Measurements from ENCODE around the gene CD44. TPM values are rescaled to one million over a fixed set of nuclear protein-coding genes. Genes with fewer than 3 reads are reported as not detected.
A peak's percentile ranks its signal among the peaks of the same experiment; 100 is the strongest.

Gene CD44
- polyA plus RNA-seq, 3 donors from 2014 or later, result 213 to 247 (median 216) TPM

DNA sequence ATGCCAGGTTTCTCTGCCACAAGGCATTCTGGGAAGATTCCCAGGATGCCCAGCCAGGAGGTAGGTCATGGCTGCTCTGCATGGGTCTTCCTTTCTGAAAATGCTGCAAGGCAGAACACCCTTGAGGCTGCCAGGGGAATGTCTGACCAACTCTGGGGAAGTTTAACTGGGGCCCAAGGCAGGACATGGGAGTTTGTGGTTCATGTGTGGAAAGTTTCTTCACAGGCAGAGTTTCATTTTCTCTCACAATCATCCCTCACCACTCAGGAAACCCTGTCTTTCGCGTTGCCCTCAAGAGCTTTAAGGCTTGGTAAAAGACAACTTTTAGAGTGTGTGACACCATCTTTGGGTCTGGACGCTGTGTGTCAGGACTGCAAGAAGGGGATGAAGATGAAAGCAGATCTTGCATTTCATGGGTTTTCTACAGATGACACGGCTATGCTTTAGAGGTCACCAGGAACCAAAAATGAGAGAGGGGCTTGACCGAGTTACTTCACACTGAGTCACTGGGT is 133.5 kb downstream of the CD44 start:
- peak overlapping the region; percentile 36 to 78 (median 62) for H3K4me3 Mint-ChIP-seq
- peaks cover 3 to 23% (median 16%) of the 10 kb centered on the region in 3 donors for H3K27me3 Mint-ChIP-seq (ENCODE audit: low read depth in 3 of 3)
- peak; percentile 72 to 83 (median 82) for DNase-seq
- peaks cover 20 to 56% of the 10 kb centered on the region in 2 donors for H3K4me1 Mint-ChIP-seq
- no peaks in the 10 kb centered on the region for H3K36me3 Mint-ChIP-seq
- H3K9me3 Mint-ChIP-seq, result no peaks in the 10 kb centered on the region
- H3K27ac Mint-ChIP-seq, result peak overlapping the region; percentile 39 to 95 (median 90)

DNA sequence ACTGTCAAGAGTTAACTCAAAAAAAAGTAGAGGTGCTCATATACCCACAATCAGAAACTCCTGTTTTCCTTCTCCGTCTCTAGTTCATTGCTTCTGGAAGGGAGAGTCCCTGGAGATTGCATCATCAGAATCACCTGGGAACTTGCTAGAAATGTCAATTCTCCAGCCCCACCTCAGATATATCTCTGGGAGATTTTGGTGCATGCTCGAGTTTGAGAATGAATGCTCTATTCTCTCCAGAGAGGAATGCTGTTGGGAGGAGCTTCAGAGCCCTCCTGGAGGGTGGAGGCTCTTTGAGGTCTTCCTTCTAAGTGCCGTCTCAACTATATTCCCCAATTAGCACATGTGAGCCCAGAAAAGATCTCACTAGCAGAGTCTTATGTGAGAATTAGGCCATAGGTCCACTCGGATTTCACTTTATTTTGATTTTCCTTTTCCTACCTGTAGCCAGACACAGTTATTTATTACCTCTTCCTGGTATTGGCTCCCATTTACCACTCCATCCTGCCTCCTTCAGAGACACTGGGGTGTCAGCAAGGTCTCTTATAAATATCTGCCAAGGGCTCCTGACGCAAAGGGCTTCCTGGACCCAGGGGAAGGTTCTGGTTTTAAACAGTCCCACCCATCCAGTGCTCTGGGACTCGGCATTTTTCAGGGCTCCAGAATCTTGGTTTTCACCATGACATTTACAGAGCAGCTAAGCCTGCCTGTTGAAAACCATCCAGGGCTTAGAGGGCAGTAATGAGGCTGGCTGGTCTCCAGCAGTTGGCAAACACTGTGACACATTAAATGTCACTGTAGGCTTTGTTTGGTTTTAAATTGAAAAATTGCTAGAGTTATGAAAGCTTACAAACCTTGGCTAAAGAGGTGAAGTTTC is 136.2 kb downstream of the CD44 start:
- H3K9me3 Mint-ChIP-seq, result no peaks in the 10 kb centered on the region
- H3K27ac Mint-ChIP-seq, result no peak overlapping the region
- H3K27me3 Mint-ChIP-seq (ENCODE audit: low read depth in 3 of 3), result peaks cover 6 to 23% (median 16%) of the 10 kb centered on the region in 3 donors
- H3K4me1 Mint-ChIP-seq, result peaks cover 20 to 56% of the 10 kb centered on the region in 2 donors
- peaks cover 0 to 3% (median 0%) of the 10 kb centered on the region in 3 donors for H3K36me3 Mint-ChIP-seq
- DNase-seq, result no peak
- H3K4me3 Mint-ChIP-seq, result no peak overlapping the region

DNA sequence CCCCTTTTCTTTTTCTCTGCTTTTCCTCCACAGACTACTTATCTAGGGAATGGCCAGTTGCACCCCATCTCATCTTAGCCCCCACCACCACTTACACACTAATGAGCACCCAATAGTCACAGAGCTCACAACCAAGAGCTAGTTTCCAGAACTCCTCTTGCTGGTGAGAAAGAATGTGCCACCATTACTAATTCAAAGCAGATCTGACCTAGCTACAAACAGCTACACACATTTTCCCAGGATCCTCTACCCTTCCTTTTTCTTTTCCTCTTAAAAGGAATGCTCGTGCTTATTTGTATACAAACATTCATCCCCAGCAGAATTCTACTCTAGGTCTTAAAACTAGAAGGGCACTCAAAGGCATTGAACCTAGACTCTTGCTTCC is 136.8 kb downstream of the CD44 start:
- Mint-ChIP-seq H3K9me3 (no peaks in the 10 kb centered on the region), H3K4me3 (no peak overlapping the region), H3K36me3 (peaks cover 0 to 3% (median 0%) of the 10 kb centered on the region in 3 donors), H3K4me1 (peaks cover 20 to 52% of the 10 kb centered on the region in 2 donors), H3K27me3 (ENCODE audit: low read depth in 3 of 3) (peaks cover 6 to 22% (median 17%) of the 10 kb centered on the region in 3 donors), H3K27ac (peak overlapping the region in 1 of 6 donors; percentile 64)
- DNase-seq, result no peak

DNA sequence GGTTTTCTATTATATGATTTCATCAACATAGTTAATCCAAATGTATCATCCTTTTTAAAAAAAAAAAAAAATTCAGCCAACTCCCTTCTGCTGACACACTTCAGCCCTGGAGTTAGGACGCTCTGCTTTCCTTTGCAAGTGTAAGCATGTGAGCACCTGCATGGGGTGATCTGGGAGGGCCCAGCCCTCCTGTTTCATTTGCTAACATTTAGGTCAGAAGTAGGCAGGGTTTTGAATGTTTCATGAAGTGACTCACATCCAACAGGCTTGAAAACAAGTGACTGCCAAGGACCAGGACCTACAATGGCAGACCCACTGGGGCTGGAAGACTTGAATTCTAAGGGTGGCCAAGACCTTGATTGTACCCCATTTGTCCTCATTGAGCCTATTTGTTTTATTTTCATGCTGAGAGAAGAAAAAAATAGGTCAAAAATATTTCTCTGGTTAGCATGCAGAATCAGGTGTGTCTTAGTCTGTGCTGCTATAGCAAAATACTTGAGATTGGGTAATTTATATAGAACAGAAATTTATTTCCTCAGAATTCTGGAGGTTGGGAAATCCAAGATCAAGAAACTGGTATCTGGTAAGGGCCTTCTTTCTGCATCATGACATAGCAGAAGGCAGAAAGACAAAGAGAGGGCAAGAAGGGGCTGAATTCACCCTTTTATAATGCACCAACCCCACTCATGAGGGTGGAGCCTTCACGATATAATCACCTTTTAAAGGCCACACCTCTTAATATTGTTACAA is 137.6 kb downstream of the CD44 start:
- H3K27me3 Mint-ChIP-seq (ENCODE audit: low read depth in 3 of 3), result peaks cover 2 to 20% (median 19%) of the 10 kb centered on the region in 3 donors
- no peaks in the 10 kb centered on the region for H3K9me3 Mint-ChIP-seq
- H3K4me3 Mint-ChIP-seq, result no peak overlapping the region
- peaks cover 20 to 44% of the 10 kb centered on the region in 2 donors for H3K4me1 Mint-ChIP-seq
- no peak for DNase-seq
- H3K36me3 Mint-ChIP-seq, result peaks cover 0 to 3% (median 0%) of the 10 kb centered on the region in 3 donors
- H3K27ac Mint-ChIP-seq, result peak overlapping the region in 1 of 6 donors; percentile 64

DNA sequence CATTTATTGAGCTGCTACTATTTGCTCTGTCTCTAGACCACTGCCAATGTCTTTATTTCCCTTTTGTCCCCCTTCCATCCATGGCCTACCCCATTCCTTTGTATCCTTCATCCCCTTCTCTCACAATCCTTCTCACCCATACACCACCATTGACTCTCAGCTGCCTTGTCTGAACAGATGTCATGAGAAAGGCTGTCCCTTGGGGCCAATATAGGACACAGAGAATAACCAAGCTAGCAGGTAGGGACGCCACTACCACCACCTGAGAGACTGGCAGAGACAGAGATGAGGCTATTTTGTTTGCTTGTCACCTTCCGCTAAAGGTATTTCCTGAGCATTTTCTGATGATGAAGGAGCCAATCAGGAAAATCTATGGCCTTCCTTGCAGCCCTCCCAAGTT is 138.9 kb downstream of the CD44 start:
- Mint-ChIP-seq H3K27me3 (ENCODE audit: low read depth in 3 of 3) (peaks cover 2 to 14% (median 13%) of the 10 kb centered on the region in 3 donors), H3K27ac (no peak overlapping the region), H3K4me1 (peaks cover 11 to 40% of the 10 kb centered on the region in 2 donors), H3K4me3 (no peak overlapping the region), H3K9me3 (no peaks in the 10 kb centered on the region), H3K36me3 (peaks cover 0 to 3% (median 0%) of the 10 kb centered on the region in 3 donors)
- no peak for DNase-seq

DNA sequence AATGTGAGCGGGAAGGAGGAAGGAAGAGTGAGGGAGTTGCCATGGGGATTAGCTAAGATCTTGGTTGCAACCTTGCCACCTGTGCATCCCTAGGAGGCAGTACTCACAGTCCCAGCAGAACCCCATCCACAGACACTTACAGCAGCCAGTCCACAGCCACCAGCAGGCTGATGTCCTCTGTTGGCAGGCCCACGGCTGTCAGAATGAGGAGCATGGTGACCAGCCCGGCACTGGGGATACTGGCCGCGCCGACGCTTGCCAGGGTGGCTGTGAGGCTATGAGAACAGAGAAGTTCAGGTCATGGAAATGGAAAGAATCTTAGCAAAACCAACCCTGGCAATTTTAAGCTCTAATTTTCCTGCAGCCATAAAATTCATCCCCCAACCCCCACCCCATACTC is 141.8 kb downstream of the CD44 start:
- no peaks in the 10 kb centered on the region for H3K9me3 Mint-ChIP-seq
- no peak overlapping the region for H3K27ac Mint-ChIP-seq
- peaks cover 2 to 4% (median 4%) of the 10 kb centered on the region in 3 donors for H3K27me3 Mint-ChIP-seq (ENCODE audit: low read depth in 3 of 3)
- H3K4me3 Mint-ChIP-seq, result no peak overlapping the region
- H3K4me1 Mint-ChIP-seq, result peaks cover 3 to 17% of the 10 kb centered on the region in 2 donors
- H3K36me3 Mint-ChIP-seq, result peaks cover 0 to 3% (median 0%) of the 10 kb centered on the region in 3 donors
- DNase-seq, result no peak

DNA sequence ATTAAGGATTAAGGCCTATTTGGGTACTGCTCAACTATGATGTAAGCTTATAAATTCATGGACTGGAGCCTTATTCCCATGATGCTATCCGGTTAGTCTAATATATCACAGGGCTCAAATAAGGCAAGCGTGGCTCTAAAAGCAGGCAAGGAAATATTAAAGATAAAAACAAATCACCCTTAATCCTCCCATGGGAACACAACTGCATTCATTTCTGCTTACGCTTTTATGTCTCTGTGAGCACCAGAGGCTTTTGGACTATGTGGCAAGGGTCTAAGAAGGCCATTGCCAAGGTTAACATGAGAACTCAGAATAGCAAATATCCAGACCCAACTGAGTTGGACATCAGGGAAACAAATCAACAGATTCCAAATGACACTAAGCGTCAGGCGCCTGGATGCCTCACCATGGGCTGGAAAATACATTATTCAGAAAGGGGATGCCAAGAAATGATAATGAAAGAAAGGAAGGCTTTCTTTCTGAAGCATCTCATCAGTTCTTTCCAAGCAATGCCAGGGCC is 142.3 kb downstream of the CD44 start:
- peaks cover 0 to 4% (median 2%) of the 10 kb centered on the region in 3 donors for H3K27me3 Mint-ChIP-seq (ENCODE audit: low read depth in 3 of 3)
- no peak overlapping the region for H3K4me3 Mint-ChIP-seq
- H3K36me3 Mint-ChIP-seq, result peaks cover 0 to 3% (median 0%) of the 10 kb centered on the region in 3 donors
- peaks cover 3 to 12% of the 10 kb centered on the region in 2 donors for H3K4me1 Mint-ChIP-seq
- no peak overlapping the region for H3K27ac Mint-ChIP-seq
- DNase-seq, result no peak
- no peaks in the 10 kb centered on the region for H3K9me3 Mint-ChIP-seq

Other genes with a start within 250 kb of the CD44 start
- 10 to 100 TPM; 13.3 to 29.6 (median 17.2) TPM for gene APIP, start 222.8 kb upstream of the CD44 start, polyA plus RNA-seq
- 10 to 100 TPM; 12.8 to 17.1 (median 13.1) TPM for gene PDHX, start 222.6 kb upstream of the CD44 start, polyA plus RNA-seq

All from immature natural killer cell (primary cell).